RWPE2 (cell line): Measurements from ENCODE around the gene THAP4.
A peak's percentile ranks its signal among the peaks of the same experiment; 100 is the strongest.

Experiments
- ATAC-seq: fragments of 200-7000 bp; cut with Tn5 transposase; 3 replicates; pipeline ENCODE4 v1.9.1; 2021; ENCODE audit warnings: low read depth
- DNase-seq: peaks from one replicate; pipeline ENCODE4 v3.0.0-alpha.2; 2020; ENCODE audit warnings: low spot score
- H3K27ac ChIP-seq: fragments of 450-650 bp; 2 replicates; pipeline ENCODE4 v1.5.1; 2017; ENCODE audit warnings: mild to moderate bottlenecking; ENCODE audit not compliant: poor library complexity, severe bottlenecking
- H3K27me3 ChIP-seq: fragments of 250-450 bp; sonication (Bioruptor Pico); 2 replicates; pipeline ENCODE4 v1.5.1; 2021; ENCODE audit warnings: mild to moderate bottlenecking, moderate library complexity; ENCODE audit not compliant: insufficient read depth, poor library complexity, severe bottlenecking
- H3K36me3 ChIP-seq: fragments of 250-450 bp; sonication (Bioruptor Pico); 2 replicates; pipeline ENCODE4 v1.5.1; 2020; ENCODE audit warnings: low read depth, mild to moderate bottlenecking, moderate library complexity
- H3K4me1 ChIP-seq: fragments of 250-450 bp; sonication (Bioruptor Pico); 2 replicates; pipeline ENCODE4 v1.5.1; 2021; ENCODE audit warnings: mild to moderate bottlenecking, moderate library complexity; ENCODE audit not compliant: insufficient read depth, poor library complexity, severe bottlenecking
- H3K4me3 ChIP-seq: fragments of 250-450 bp; sonication (Bioruptor Pico); 2 replicates; pipeline ENCODE4 v1.5.1; 2021; ENCODE audit warnings: mild to moderate bottlenecking, moderate library complexity; ENCODE audit not compliant: severe bottlenecking
- H3K9me3 ChIP-seq: fragments of 250-450 bp; sonication (Bioruptor Pico); 2 replicates; pipeline ENCODE4 v1.5.1; 2021; ENCODE audit warnings: mild to moderate bottlenecking, moderate library complexity; ENCODE audit not compliant: severe bottlenecking
- CTCF ChIP-seq: fragments of 450-650 bp; IDR thresholded peaks from one replicate; pipeline ENCODE4 v1.5.1; 2017; ENCODE audit warnings: mild to moderate bottlenecking, moderate library complexity; ENCODE audit not compliant: poor library complexity, severe bottlenecking

THAP4 gene

GRCh38 chr2:241627675-241628074 lies 9.3 kb downstream of the THAP4 start:
- TF ChIP-seq CTCF, result no peak
- H3K27ac ChIP-seq, result no peak overlapping the region
- no peaks in the 10 kb centered on the region for H3K9me3 ChIP-seq
- H3K4me1 ChIP-seq, result no peaks in the 10 kb centered on the region
- peaks cover 42% of the 10 kb centered on the region for H3K36me3 ChIP-seq
- no peak for ATAC-seq
- no peak overlapping the region for H3K4me3 ChIP-seq
- no peak for DNase-seq
- H3K27me3 ChIP-seq, result no peaks in the 10 kb centered on the region

- H3K27ac ChIP-seq, result peak overlapping the region; percentile 18
- no peaks in the 10 kb centered on the region for H3K4me1 ChIP-seq
- no peak overlapping the region for H3K4me3 ChIP-seq
- H3K9me3 ChIP-seq, result no peaks in the 10 kb centered on the region
- peaks cover 8% of the 10 kb centered on the region; the same call in 1 of the 2 replicates for H3K36me3 ChIP-seq
- peak; percentile 51; the same call in 2 of the 3 replicates for ATAC-seq
- TF ChIP-seq CTCF, result no peak
- no peak for DNase-seq
- H3K27me3 ChIP-seq, result no peaks in the 10 kb centered on the region
Observed at GRCh38 chr2:241620419-241620769, 16.6 kb downstream of the THAP4 start.

DNA sequence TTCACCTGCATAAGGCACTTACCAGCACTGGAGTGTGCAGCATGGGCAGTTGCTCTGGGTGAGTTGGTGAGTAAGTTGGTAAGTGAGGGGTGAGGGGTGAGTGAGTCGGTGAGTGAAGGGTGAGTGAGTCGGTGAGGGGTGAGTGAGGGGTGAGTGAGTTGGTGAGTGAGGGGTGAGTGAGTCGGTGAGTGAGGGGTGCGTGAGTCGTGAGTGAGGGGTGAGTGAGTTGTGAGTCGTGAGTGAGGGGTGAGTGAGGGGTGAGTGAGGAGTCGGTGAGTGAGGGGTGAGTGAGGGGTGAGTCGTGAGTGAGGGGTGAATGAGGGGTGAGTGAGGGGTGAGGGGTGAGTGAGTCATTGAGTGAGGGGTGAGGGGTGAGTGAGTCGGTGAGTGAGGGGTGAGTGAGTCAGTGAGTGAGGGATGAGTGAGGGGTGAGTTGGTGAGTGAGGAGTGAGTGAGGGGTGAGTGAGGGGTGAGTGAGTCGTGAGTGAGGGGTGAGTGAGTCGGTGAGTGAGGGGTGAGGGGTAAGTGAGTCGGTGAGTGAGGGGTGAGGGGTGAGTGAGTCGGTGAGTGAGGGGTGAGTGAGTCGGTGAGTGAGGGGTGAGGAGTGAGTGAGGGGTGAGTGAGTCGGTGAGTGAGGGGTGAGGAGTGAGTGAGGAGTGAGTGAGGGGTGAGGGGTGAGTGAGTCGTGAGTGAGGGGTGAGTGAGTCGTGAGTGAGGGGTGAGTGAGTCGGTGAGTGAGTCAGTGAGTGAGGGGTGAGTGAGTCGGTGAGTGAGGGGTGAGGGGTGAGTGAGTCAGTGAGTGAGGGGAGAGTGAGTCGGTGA lies 17.1 kb downstream of the THAP4 start:
- Histone ChIP-seq H3K9me3 (no peaks in the 10 kb centered on the region), H3K4me1 (no peaks in the 10 kb centered on the region), H3K27ac (no peak overlapping the region), H3K27me3 (no peaks in the 10 kb centered on the region), H3K4me3 (no peak overlapping the region), H3K36me3 (peaks cover 8% of the 10 kb centered on the region; the same call in 1 of the 2 replicates)
- ATAC-seq (no peak), DNase-seq (no peak)
- no peak for TF ChIP-seq CTCF

- ATAC-seq, result no peak
- no peak for TF ChIP-seq CTCF
- Histone ChIP-seq H3K27ac (no peak overlapping the region), H3K4me1 (no peaks in the 10 kb centered on the region), H3K9me3 (no peaks in the 10 kb centered on the region), H3K36me3 (peaks cover 8% of the 10 kb centered on the region; the same call in 1 of the 2 replicates), H3K27me3 (no peaks in the 10 kb centered on the region), H3K4me3 (no peak overlapping the region)
- DNase-seq, result no peak
Observed at GRCh38 chr2:241618829-241619228, 18.1 kb downstream of the THAP4 start.

- no peak for DNase-seq
- peaks cover 8% of the 10 kb centered on the region; the same call in 1 of the 2 replicates for H3K36me3 ChIP-seq
- no peaks in the 10 kb centered on the region for H3K9me3 ChIP-seq
- no peak overlapping the region for H3K4me3 ChIP-seq
- H3K4me1 ChIP-seq, result no peaks in the 10 kb centered on the region
- H3K27ac ChIP-seq, result no peak overlapping the region
- no peaks in the 10 kb centered on the region for H3K27me3 ChIP-seq
- no peak for TF ChIP-seq CTCF
- ATAC-seq, result no peak
Observed at GRCh38 chr2:241618296-241618805, 18.6 kb downstream of the THAP4 start.
